ENCODE data around the gene MAPT.

- TF ChIP-seq CTCF (conservative IDR thresholded peaks at IDR 0.05) (no peak), ZFX (IDR thresholded peaks at IDR 0.05) (no peak)
Measured at GRCh38 chr17:45844695-45845375, 49.5 kb upstream of the MAPT start, which contains the start of gene SPPL2C.
